SHP77 (cell line): ENCODE data around the gene KRTAP13-2.
A peak's percentile ranks its signal among the peaks of the same experiment; 100 is the strongest.

ENCODE experiments used
- DNase-seq, 2 experiments: peaks; one replicate each; lab custom pipeline; 2025; lab: John Stamatoyannopoulos, UW

Gene KRTAP13-2, protein sequence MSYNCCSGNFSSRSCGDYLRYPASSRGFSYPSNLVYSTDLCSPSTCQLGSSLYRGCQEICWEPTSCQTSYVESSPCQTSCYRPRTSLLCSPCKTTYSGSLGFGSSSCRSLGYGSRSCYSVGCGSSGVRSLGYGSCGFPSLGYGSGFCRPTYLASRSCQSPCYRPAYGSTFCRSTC

DNA sequence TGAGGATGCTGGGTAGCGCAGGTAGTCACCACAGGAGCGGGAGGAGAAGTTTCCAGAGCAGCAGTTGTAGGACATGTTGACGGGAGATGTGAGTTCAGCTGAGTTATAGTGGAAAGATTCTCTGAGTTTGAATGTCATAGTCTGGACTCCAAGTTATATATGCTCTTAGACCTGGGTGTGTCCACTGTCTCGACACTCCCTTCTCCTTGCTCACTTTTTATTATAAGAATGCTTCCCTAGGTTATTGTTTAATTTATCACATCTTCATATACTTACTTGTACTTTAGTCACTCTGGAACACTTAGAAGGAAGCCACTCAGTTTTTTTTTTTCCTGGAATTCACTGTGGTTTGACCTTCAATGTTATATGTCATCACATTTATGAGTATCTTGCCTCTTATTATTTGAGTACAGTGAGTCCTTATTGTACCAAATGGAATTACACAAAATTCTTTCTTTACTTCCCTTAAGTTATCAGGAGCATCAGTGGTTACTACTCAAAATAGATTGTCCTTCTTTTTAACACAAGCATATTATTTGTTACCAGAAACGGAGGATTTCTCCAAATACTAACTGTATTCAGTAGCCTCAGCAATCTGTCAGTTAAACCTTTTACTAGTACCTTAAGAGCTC, at the start of gene KRTAP13-2:
KRTAP13-2 (minus strand) TSS at position 133 of the 632 bp plus-strand sequence; CDS start at position 75, 58 bp downstream.
- DNase-seq: no peak

DNA sequence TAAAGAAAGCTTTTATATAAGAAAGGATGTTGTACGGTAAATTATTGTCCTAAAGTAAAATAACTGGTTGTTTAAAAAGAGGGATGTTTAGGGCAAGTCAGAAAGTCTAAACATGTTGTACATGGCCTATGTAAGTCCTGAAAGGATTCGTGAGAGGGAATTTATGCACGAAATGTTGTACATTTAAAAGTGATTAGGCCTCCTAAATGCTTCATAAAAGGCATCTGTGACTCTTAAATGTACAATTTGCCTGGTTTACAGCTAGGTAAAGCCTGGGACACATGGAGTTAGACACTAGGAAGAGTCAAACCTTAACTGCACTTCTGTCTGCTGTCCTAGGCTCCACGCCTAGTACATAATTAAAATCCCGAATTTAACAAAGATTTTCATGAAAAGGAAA, 43.9 kb upstream of the KRTAP13-2 start:
- DNase-seq: no peak

DNA sequence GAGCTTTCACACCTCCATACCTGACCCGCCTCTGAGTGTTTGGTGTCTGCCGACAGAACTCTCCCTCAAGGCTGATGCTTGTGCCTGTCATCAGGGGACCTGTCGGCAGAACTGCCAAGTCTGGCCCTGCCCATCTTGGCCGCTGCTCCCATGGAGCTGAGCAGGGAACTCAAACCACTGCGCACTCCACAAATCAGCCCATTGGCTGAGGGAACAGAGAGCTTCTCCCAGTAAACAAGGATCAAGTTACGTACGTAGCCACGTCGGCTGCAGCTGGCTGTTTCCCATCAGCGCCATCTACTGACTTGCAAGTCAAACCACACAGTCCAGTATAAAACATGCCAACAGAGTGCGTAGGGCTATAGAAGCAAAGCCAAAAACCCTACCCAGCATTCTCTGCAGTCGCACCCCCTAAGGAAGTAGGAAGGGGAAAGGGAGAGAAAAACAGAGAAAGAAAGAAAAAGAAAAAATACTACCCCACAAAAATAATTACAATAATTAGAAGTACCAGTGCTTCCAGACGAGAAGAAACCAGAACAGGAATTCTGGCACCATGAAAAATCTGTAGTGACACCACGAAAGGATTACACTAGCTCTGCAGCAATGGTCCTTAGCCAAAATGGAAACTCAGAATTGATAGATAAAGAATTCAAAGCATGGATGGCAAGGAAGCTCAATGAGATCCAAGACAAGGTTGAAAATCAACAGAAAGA, 36.9 kb upstream of the KRTAP13-2 start:
- peak; percentile 93 for DNase-seq

DNA sequence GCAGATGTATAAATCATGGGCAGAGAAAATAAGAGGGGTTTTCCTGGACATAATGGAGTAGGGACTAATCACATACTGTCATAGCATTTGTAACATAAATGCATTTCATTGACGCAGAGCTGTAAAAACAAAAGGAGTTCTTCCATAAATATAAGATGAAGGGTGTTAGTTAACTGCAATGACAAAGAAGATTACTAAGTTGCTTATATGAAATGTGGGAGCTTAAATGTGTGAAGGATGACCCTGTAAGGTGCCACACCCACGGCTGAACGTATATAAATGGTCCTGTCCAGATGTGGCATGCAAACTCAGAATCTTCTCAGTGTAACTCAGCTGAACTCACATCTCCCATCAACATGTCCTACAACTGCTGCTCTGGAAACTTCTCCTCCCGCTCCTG, 23.7 kb upstream of the KRTAP13-2 start, which contains the start of gene KRTAP13-1:
KRTAP13-1 (plus strand) TSS at position 301 of the 400 bp plus-strand sequence; CDS start at position 357, 56 bp downstream.
- DNase-seq: no peak

DNA sequence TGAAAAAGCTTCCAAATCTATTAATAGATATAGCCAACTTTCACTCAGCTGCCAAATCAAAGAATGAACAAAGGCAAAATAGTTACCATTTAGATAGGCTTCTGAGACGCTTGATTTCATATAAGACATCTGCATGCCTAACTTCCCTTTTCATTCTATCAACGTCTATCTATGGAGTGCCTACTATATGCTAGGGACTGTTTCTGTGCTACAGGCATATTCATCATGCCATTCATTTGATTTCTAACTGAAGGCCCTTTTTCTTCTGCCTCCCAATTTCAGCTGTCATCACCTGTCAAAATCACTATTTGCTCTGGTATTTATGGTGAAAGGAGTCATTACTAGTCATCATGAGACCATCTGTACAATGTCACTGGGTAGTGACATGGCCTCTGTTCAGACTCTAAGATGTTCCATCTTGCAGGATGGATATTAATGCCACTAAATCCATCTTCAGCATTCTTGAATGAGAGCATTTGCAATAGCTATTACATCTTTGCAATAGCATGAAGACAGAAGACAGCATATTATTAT, 19.5 kb upstream of the KRTAP13-2 start:
- DNase-seq: no peak

DNA sequence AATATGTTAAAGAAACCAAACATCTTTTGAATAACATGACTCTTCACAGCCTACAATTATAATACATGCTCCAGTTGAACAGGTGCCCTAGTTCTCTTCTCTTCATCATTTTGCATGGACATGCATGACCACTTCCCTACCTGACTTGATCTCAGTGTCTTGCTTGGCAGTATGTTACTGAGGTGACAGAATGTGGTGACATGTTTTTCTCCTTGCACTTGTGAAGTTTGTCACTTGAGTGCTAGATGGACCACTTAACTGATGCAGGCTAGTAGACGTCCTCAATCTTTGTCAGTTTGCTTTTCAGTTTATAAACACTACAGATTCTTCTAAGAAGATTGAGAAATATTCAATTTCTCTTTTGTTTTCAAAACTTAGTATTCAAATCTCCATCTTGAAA, 10.1 kb upstream of the KRTAP13-2 start:
- no peak for DNase-seq

DNA sequence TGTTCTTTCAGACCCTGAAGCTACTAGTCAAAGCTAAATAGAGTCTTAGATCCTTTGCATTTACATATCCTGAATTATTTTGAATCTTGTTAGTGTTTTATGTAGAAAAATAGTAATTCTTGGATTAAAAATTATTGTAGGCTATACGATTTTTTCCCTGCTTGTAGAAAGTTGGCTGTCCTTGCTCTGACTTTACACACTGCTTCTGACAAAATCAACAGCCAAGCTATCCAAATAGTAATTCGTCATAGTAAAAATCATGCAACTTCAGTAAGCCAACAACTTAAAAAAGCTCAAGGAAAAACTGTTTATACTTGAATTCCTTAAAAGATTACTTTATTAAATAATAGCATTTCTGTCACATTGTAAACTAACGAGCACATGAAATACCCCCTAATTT, 16.2 kb downstream of the KRTAP13-2 start:
- DNase-seq: no peak

DNA sequence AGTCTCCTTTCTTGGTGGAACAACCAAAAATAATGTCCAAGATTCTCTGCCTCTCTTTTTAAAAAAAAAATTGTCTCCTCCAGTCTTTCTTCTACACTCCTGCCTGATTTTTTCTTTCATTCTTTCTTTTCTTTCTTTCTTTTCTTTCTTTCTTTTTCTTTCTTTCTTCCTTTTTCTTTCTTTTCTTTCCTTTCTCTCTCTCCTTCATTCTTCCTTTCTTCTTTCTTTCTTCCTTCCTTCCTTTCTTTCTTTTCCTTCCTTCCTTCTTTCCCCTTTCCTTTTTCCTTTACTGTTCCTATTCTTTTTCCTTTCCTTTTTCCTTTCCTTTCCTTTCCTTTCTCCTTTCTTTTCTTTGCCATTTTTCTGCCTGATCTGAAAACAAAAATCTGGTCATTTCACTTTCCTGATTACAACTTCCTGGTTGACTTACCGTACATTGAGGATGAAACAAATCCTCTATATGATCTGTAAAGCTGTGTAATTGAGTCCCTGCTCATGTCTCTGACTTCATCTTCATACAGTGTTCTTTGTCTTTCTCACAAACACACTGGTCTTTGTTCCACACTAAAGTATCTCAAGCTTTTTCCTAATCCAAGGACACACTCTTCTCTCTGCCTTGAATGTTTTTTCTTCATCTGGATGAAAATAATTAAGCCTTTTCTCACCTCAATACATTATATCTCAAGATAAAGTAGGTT, 17.6 kb downstream of the KRTAP13-2 start:
- no peak for DNase-seq

DNA sequence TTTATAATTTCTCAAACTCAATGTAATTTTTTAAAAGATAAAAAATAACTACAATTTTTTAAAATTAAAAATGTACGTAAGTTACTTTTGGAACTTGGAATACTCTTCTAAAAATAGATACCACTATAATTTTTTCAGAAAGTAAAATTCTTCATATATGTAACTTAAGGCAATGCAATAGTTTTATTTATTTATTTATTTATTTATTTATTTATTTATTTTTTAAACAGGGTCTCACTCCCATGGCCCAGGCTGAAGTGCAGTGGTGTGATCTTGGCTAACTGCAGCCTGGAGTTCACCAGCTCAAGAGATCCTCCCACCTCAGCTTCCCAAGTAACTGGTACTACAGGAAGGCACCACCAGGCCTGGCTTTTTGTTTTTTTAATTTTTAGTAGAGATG, 20.5 kb downstream of the KRTAP13-2 start:
- no peak for DNase-seq

DNA sequence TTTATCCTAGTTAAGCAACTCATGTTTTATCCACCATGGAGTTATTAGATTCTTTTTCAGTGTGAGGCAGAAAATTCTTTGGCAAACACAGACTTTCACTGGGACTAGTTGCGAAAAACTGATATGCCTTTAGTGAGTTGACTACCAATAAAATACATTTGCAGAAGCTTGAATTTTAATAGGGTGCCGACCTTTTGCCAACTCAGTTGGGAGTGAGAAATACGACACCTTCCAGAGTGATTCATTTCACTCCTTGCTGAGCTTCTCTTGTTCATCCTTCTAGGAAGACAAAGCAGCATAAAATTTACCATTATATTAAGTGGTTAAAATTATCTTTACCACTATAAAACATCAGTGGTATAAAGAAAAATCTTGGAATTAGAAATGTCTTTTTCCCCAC, 22.5 kb downstream of the KRTAP13-2 start:
- no peak for DNase-seq

DNA sequence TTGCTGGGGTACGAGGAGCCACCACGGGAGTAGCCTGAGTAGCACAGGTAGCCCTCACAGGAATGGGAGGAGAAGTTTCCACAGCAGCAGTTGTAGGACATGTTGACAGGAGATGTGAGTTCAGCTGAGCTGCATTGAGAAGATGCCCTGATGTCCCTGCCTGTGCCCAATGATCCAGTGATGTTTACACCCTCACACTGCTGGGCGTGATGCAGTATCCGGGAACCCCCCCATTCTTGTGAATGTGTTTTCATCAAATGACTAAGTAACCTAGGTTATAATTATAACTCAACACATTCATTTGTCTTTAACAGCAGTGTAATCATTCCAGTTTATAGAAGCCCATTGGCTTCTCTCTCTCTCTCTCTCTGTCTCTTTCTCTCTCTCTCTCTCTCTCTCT, 23.6 kb downstream of the KRTAP13-2 start, which contains the start of gene KRTAP23-1:
KRTAP23-1 (minus strand) TSS at position 101 of the 400 bp plus-strand sequence; CDS start at position 101, 0 bp downstream.
- no peak for DNase-seq

DNA sequence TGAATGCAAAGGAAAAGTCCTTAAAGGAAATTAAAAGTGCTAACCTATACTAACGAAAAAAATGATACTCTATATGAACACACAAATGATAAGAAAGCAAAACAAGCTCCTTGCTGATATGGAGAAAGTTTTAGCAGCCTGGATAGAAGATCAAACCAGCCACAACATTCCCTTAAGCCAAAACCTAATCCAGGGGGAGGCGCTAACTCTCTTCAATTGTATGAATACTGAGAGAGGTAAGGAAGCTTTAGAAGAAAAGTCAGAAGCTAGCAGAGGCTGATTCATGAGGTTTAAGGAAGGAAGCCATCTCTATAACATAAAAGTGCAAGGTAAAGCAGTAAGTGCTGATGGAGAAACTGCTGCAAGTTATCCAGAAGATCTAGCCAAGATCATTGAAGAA, 27.1 kb downstream of the KRTAP13-2 start:
- no peak for DNase-seq

DNA sequence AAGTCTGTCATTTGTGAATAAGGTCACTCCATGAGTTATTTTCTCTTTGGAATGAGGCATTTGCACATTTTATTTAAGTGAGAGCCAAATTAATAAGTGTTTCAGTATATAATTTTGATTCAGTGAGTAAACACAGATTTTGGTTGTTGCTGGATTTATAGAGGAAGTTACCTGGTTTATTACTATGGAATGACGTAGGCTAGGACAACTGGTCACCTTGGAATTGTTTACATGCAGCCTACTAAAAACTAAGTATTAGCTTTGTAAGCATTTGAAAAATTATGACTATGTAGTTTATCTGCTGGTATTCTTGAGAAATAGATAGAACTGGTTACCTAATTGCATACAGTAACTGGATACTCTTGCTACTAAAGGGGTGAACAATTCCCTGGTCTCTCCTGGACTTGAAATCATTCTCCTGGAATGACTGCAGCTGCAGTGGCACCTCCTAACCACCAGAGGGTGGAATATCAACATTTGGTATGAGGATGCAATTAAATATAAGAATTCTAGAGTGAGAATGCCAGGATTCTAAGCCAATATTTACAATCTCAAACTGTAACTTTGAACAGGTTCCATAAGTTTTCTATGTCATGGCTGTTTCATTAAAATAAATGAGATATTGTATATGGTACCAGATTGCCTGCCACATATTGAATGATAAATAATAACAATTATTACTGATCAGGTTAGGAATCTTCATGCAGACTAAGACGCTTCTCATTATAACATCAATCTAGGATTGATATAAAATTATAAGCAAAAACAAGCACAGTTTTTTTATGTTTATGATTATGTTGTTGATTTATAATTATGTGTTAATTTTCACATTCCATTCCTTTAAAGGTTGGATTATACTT, 31.1 kb downstream of the KRTAP13-2 start:
- DNase-seq: peak; percentile 5 to 34

DNA sequence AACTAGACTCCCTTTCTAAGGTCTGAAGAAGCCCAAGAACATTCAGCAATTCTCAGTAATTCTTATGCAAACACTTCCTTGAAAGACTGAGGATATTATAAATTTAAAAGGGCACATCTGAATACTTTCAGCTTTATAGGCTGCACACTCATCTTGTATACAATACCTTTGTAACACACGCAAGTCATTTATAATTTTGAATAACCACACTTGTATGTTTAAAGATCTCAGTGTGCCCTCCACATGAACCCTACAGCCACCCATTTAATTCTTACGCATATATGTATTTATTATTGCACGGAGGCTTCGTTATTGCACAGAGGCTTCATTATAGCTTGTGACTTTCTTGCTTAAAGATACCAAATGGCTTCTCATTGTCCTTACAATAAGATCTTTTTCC, 33.4 kb downstream of the KRTAP13-2 start:
- DNase-seq: no peak

DNA sequence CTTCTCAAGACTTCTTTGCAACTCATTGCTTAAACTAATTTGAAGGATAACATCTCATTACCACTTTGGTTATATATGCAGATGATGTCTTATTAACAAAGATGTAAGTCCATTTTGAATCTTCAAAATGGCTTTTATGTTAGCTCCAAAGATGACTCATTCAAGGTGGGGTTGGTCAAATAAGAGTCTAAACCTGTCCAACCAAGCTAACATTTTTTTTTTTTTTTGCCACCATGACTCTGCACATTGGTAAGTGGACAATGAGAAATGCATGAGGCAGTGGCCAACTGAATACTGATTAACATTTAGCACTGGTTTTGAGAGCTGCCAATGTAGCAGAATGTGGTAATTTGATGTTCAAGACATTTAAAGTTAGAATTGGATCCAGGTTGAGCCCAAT, 34.3 kb downstream of the KRTAP13-2 start:
- no peak for DNase-seq

DNA sequence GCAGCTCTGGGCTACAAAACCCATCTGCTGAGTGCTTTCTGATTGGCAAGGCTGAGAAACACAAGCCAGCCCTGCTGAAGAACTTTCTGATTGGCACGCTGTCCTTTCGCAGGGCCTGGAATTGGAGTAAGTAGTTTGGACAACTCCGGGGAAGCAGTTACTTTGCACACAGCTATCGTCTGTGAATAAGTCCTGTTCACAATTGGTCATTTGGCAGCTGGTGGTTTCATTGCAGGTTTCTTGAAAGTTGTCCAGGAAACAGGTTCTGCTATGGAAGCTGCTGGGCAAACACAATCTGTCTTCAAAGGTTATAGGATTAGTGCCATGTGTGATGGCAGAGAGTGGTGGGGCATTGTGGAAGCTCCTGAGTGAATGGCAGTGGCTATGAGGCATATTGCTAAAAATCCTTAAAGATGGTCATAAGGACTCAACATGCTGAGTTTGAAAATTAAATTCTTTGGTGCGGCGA, 34.8 kb downstream of the KRTAP13-2 start, which contains the start of gene KRTAP27-1:
KRTAP27-1 (minus strand) TSS at position 419 of the 469 bp plus-strand sequence; CDS start at position 393, 26 bp downstream.
- no peak for DNase-seq

DNA sequence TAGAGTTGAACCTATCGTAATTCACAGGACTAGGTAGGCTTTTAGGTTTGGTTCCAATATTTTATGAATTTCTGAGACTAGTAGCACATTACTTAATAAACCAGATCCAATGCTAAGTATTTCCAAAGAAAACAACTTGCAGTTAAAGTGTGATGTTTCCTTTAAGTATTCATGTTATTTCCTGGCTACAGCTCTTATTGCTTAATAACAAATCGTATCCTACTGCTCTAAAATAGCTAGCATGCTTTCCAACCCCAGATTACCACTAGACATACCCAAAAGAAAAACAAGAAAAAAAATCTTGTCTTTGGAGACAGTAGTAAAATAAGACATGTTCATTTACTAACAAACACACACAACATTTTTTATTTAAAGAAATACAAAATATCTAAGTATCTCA, 35.5 kb downstream of the KRTAP13-2 start:
- no peak for DNase-seq

DNA sequence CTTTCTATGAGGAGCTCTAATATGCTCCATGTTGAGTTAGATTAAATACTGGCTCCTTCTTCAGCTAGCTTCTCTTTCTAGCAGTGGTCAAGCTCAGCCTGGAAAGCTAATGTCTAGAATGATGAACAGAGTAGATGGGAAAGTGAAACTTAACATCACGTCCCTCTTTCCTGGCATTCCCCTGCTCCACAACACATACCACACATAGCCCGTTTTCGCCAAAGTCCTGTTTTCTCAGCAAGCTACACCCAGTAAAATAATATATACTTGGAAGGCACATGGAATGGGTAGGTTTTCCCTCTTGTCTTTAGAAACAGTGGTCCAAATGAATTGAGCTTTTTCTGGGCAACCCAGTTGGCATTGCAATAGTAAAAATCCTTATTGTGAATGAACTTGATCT, 38.3 kb downstream of the KRTAP13-2 start:
- no peak for DNase-seq

DNA sequence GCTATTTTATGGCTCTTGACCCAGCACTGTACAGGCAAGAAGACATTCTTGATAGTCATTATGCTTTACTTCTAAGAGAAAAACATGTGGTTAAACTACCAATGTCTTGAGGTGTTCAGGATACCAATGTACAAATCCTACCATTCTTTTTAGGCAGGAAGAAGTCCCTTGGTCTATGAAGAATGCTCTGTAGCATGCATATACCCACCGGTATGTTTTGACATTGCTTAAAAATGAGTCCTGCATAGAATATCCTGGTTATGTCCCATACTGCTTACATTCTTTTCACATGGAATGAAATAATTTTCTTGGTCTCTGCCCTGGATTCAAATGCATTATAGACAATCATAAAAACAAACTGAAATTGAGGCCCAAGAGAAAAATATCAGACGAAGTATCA, 39.4 kb downstream of the KRTAP13-2 start:
- no peak for DNase-seq

DNA sequence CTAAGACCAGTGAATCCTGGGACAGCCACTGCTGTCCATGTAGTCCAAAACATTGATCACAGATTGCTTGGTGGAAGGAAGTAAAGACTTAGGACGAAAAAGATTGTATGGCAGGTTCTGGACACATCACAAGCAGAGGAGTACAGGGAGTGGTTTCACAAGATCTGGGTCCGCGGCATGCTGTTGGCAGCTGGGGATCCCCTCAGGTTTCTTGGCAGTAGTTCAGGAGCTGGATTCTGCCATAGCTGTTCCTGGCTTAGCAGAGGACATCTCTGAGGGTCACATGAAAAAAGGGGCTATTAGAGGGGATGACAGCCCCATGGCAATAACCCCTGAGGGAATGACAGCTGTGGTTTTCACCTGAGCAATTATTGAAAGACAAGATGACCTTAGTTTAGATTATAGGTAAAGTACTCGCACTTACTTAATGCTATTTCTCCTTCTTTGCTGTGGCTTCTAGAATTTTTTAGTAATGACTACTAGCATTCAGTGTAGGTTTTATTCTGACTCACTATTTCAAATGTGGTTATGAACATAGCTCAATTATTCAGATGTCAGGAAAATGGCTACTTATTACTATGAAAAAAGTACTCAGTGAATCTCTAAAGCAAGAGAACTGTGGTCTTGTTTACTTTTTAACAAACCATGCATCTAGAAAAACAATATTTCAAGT, 42.7 kb downstream of the KRTAP13-2 start:
- DNase-seq: no peak
